PFSK-1 (cell line): ENCODE results near the gene DGLUCY.

Source experiments
- FOXP2 ChIP-seq: optimal IDR thresholded peaks from 2 replicates; pipeline ENCODE3; 2011; ENCODE audit warnings: borderline replicate concordance, control low read depth, inconsistent platforms; ENCODE audit not compliant: insufficient read depth; ENCODE audit errors: extremely low read length, extremely low read depth
- POLR2AphosphoS5 ChIP-seq: IDR thresholded peaks from 2 replicates; pipeline ENCODE4 v1.6.1; 2012; ENCODE audit warnings: low read depth, mild to moderate bottlenecking, control low read depth, low read length, moderate library complexity
- REST ChIP-seq, 2 experiments: IDR thresholded peaks; 2 replicates each; pipeline versions ENCODE4 v1.6.1 to v1.8.0; 2011 to 2012; ENCODE audit warnings: low read depth in 2 of 2, low read length in 2 of 2, control low read depth in 1 of 2, inconsistent platforms in 1 of 2, mild to moderate bottlenecking in 1 of 2, moderate library complexity in 1 of 2; ENCODE audit not compliant: insufficient read depth in 1 of 2
- SIN3A ChIP-seq: IDR thresholded peaks from 2 replicates; pipeline ENCODE4 v1.6.1; 2012; ENCODE audit warnings: mild to moderate bottlenecking, low read length, moderate library complexity, borderline replicate concordance; ENCODE audit not compliant: insufficient read depth
- TAF1 ChIP-seq: IDR thresholded peaks from 2 replicates; pipeline ENCODE4 v1.6.1; 2012; ENCODE audit warnings: low read length, control low read depth, borderline replicate concordance; ENCODE audit not compliant: insufficient read depth

DGLUCY gene

DNA sequence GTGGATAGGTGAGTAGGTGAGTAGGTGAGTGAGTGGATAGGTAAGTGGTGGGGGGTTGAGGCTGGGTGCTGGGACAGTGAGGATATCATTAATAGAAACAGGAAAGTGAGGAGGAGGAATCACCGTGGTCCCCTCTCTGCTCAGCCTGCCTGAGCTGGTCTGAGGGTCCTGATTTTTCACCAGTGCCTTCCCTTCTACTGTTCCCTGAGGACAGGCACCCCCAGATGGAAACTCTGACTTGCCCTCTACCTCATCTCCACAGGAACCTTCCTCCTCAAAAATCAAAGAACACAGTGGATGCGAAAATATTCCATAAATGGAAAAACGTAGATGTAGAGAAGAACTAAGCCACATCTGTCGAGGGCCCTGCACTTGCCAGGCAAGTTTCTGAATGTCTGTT lies 128.8 kb downstream of the DGLUCY start:
- no peak for TF ChIP-seq SIN3A
- TF ChIP-seq FOXP2, result no peak
- no peak for TF ChIP-seq TAF1
- no peak for TF ChIP-seq POLR2AphosphoS5
- no peak for TF ChIP-seq REST (IDR thresholded peaks at IDR 0.05; ENCODE audit: insufficient read depth in 1 of 2, low read depth in 2 of 2, low read length in 2 of 2)

DNA sequence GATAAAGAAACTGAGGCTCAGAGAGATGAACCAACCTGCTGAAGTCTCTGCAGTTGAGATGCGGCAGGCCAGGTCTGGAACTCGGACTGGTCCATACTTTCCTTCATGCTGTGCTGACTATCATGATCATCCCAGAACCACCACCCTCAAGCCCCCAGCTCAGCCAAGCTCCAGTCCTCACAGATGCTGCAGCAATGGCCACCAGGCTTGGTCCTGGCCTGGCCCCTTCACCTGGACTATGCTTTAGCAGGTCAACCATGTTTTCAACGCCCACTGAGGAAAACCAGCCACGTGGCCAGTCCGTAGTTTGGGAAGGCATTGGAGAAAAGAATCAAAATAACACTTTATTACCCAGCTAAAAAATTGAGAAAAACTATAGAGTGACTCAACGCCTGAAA lies 129.2 kb downstream of the DGLUCY start:
- no peak for TF ChIP-seq FOXP2
- TF ChIP-seq SIN3A, result no peak
- no peak for TF ChIP-seq REST (IDR thresholded peaks at IDR 0.05; ENCODE audit: insufficient read depth in 1 of 2, low read depth in 2 of 2, low read length in 2 of 2)
- no peak for TF ChIP-seq TAF1
- no peak for TF ChIP-seq POLR2AphosphoS5

- TF ChIP-seq REST (IDR thresholded peaks at IDR 0.05; ENCODE audit: insufficient read depth in 1 of 2, low read depth in 2 of 2, low read length in 2 of 2) (no peak), SIN3A (no peak), FOXP2 (no peak), TAF1 (no peak), POLR2AphosphoS5 (no peak)
Measured at GRCh38 chr14:91244501-91244901, 130.6 kb downstream of the DGLUCY start, which contains the start of gene GPR68. Gene GPR68 (minus strand): TSS chr14:91244704. CDS start chr14:91235050, 9,654 bp downstream.

- no peak for TF ChIP-seq TAF1
- TF ChIP-seq REST (IDR thresholded peaks at IDR 0.05; ENCODE audit: insufficient read depth in 1 of 2, low read depth in 2 of 2, low read length in 2 of 2), result no peak
- TF ChIP-seq POLR2AphosphoS5, result no peak
- TF ChIP-seq FOXP2, result no peak
- TF ChIP-seq SIN3A, result no peak
Measured at GRCh38 chr14:91245029-91245428, 131.2 kb downstream of the DGLUCY start.
